Astrocyte (in vitro differentiated cells and primary cell): ENCODE data around the gene SHC1.

ENCODE experiments used
- CTCF ChIP-seq: IDR thresholded peaks from 2 replicates; pipeline ENCODE4 v1.5.1; 2011; ENCODE audit warnings: low read depth, mild to moderate bottlenecking, inconsistent platforms, low read length, moderate library complexity; ENCODE audit not compliant: insufficient read depth
- EZH2 ChIP-seq: IDR thresholded peaks from 2 replicates; pipeline ENCODE4 v1.6.1; 2012; ENCODE audit warnings: mild to moderate bottlenecking, low read length, inconsistent platforms; ENCODE audit not compliant: insufficient read depth

DNA sequence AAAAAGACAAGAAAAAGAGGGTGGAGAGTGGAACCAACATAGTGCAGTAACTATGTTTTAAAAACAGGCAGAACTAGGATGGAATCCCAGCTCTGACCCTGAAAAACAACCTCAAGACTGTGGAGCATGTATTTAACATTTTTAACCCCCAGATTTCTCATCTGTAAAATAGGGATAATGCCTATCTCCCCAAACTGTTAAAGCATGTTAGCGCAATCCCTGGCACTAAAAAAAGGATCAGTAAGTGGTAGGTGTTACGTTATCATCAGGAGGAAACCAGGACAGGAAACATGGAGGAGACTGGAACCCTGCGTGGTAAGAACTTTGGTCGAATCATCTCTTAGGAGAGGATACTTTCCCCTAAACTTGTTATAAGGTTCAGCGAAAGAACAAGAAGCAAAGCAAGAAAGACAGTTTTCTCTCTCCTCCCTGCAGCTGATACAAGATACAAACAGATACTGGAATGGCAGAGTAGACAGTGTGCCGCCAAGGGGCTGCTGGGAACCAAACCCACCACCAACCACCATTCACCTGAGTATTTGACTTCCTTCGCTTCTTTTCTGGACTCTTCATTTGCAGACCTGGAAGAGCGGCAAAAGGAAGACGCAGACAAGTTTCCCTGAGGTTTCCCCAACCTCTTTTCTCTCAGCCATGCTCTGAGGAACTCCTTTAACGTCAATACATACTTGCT is 10.0 kb downstream of the SHC1 start:
- TF ChIP-seq CTCF = no peak
- no peak for TF ChIP-seq EZH2
